GM21360 (cell line): ENCODE measurements around the gene ENPP5.
"Not testable (repeated sequence)": the region's sequence is repeated elsewhere in the genome, so short reads cannot be mapped to it uniquely, and the experiment has no call there.

Experiments used
- ATAC-seq: cut with Tn5 transposase; IDR thresholded peaks from one replicate; pipeline ENCODE4 v1.9.1; 2021; ENCODE audit warnings: mild to moderate bottlenecking, moderate library complexity; ENCODE audit not compliant: unreplicated experiment

ENPP5 gene

DNA sequence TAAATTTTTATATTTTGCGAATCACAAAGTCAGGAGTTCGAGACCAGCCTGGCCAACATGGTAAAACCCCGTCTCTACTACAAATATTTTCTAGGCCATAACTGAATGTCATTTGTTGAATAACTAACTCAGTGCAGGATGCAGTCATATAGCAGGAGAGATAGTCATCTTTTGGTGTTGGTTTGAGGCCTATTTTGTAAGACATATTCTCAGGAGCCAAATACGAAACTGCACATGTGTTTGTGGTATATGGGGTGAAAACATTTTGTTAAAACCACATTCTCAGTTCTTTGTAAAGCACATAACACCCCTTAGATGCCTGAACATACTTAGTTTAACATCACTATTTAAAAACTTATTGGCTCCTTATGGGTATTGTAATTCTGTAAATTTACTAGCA, 4.7 kb upstream of the ENPP5 start:
- ATAC-seq = peak; percentile 67

DNA sequence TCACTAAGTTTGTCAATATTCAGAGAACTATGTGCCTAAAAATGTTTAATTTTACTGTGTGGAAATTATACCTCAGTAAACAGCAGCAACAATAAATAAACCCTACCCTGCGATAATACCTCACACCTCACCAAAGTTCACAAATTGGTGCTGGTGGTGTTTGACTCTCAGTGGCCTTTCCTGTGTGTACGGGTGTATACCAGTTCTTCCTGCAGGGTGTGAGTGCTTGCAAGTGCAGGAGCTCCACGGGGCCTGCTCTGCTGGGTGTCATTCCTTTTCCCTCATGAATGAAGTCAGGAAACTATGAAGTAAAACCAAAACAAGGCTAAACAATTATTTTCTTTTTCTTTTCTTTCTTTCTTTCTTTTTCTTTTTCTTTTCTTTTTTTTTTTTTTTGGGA, 4.1 kb upstream of the ENPP5 start:
- no peak for ATAC-seq

DNA sequence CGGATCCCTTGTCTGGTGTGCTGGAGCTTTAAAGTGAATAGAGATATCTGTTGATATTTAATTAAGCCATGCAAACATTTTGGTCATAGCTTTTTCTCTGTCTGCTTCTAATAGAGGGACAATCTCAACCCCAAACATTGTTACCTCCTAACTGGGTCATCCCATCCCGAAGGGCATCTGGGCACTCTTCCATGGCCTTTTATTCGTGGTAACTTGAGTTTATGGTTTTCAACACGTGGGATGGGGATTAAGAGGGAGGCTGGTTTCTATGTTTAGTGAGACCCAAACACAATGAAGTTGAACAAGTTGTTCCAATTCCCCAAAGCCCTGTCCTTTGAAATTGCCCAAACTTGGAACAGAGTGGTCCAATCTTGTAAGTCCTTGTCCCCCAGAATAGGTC, 1.4 kb upstream of the ENPP5 start:
- no peak for ATAC-seq

DNA sequence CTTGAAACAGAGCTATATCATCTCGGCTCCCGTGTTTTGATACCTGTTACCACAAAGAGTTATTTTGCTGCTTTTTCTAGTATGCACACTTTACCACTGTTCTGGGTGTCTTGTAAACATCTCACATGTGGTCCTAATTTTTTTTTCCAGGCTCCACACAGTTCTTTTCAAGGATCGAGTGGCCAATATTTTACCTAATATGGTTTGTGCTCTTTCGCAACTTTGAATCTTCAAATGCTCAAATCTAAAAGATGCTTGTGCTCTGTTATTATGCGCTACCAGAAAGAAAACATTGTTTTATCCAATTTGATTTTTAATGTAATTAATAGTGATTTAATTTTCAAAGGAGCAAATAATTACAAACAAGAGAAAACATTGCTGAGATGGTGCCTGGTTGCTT, 10.7 kb downstream of the ENPP5 start:
- no peak for ATAC-seq

DNA sequence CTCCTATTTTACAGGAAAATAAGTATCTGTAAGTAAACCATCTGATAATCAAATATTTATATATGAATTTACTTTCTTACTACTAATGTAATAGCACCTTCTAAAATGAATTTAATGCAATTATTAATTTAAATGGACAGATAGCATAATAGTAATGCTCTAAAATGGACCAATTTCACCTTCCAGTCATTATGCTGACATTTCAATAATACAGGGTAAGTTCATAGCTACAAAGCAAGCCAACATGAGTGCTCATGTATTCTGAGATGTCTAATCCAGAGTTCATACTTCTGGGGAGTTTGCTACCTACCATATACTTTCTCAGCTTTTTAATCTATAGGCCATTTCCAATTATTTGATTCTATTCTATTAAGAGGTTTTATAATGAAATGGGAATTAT, 11.6 kb downstream of the ENPP5 start:
- no peak for ATAC-seq

DNA sequence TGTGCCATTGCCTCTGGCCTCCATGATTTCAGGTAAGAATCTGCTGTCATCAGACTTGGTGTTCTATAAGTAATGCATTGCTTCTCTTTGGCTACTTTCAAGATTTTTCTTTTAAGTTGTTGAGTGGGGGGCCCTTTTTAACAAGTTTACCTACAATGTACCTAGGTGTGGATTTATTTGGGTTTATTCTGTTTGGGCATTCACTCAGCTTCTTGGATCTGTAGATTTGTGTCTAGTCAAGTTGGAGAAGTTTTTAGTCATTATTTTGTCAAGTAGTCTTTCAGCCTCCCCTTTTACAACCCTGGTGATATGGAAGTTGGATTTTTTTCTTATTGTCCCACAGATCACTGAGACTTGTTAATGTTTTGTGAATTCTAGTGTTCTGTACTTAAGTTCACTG, 14.1 kb downstream of the ENPP5 start:
- ATAC-seq = no peak

DNA sequence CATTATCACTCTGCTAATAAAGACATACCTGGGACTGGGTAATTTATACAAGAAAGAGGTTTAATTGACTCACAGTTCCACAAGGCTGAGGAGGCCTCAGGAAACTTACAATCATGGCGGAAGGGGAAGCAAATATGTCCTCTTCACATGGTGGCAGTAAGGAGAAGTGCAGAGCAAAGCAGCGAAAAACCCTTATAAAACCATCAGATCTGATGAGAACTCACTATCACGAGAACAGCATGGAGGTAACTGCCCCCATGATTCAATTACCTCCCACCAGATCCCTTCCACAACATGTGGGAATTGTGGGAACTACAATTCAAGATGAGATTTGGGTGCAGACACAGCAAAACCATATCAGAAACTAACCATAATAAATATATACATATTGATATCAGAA, 21.7 kb downstream of the ENPP5 start:
- ATAC-seq = not testable (repeated sequence)

DNA sequence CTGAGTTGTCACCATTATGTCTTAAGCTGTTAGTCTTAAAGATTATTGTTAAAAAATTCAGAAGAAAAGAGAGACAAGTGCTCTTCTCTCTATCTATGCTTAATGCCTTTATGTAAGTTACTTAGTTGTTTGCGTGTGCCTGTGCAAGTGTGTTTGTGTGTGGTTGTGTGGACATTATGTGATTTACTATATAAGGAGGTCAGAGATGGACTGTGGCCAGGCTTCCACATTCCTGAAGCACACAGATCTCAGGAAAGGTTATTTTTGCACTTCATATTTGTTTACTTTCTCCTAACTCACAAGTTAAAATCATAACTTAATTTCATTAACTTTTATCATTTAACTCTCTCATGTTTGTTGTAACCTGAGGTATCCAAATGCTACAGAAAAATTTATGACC, 26.5 kb downstream of the ENPP5 start:
- ATAC-seq = no peak

DNA sequence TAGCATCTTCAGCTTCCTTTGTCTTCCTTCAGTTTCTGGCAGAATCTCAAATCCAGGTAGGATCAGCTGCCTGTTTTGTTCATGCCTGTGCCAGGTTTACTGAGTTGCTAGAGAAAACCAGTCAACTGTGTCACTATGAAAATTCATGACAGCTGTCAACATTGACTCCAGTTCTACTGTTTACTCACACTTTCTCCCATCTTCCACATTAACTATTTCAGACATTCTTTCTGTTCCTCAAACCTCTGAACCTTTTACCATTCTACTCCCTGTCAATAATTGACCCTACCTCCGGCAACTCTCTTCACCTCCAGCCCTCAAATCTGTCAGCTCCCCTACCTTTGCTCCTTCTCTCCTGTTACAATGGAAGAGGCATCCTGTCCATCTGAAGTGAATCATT, 32.5 kb downstream of the ENPP5 start:
- peak; percentile 69 for ATAC-seq

DNA sequence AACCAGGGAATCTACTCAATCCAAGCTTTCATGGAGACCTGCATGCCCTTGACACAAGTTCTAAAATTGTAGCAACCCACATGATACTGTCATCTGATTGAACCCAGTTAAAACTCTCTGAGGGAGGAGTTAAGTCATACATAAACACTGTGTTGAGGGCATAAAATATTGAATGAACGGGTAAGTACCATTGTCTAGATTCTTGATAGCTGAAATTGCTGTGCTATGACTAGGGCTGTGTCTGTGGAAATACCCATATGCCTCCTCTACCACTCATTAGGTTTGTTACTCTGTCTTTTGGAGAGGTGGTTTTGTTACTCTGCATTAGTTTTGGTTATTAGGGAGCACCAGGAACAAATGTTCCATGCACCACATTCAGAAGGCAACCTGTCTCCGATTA, 33.4 kb downstream of the ENPP5 start:
- peak; percentile 59 for ATAC-seq

DNA sequence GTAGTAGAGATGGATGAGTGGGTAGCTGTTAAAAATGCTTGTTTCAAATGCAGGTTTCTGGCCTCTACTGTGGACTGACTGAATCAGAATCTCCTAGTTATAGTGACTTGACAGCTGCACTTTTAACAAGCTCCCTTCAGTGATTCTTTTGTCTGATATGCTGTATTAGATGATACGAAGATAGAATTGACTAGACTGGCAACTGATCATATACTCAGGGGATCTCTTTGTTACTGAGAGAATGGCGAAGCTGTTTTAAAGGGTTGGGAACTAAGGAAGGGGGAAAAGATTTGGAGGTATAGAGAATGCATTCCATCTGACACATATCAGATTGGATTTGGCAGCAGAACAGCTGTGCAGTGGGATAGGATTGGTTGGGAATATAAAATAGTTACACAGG, 33.9 kb downstream of the ENPP5 start:
- no peak for ATAC-seq

DNA sequence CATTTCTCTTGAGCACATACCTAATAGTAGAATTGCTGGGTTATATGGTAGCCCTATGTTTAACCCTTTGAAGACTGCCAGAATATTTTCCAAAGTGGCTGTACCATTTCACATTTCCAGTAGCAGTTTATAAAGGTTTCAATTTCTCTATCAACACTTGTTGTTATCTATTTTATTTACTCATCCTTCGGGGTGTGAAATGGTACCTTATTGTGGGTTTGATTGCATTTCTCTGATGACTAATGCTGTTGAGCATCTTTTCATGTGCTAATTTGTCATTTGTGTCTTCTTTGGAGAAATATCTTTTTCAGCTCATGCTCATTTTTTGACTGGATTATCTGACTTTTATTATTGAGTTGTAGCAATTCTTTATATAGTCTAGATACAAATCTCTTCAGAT, 35.6 kb downstream of the ENPP5 start:
- ATAC-seq = no peak

DNA sequence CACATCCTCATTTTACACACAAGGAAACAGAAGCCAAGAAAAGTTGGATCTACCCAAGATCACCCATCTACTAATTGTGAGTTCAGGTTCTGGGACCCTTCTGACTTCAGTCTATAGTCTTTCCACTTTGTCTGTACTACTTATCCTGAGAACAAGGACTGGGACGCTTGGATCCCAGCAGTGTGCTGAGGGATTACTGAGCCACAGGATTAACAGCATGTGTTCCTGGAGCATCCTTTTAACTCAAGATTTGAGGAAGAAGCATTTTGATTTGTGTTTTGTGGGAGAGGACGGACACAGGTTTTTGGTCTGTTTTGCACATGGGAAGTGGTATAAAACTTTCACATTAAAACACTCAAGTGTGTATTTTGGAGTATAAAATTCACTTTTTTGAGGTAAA, 36.6 kb downstream of the ENPP5 start:
- ATAC-seq = no peak

DNA sequence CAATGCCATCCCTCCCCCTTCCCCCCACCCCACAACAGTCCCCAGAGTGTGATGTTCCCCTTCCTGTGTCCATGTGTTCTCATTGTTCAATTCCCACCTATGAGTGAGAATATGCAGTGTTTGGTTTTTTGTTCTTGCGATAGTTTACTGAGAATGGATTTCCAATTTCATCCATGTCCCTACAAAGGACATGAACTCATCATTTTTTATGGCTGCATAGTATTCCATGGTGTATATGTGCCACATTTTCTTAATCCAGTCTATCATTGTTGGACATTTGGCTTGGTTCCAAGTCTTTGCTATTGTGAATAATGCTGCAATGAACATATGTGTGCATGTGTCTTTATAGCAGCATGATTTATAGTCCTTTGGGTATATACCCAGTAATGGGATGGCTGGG, 39.5 kb downstream of the ENPP5 start:
- not testable (repeated sequence) for ATAC-seq

DNA sequence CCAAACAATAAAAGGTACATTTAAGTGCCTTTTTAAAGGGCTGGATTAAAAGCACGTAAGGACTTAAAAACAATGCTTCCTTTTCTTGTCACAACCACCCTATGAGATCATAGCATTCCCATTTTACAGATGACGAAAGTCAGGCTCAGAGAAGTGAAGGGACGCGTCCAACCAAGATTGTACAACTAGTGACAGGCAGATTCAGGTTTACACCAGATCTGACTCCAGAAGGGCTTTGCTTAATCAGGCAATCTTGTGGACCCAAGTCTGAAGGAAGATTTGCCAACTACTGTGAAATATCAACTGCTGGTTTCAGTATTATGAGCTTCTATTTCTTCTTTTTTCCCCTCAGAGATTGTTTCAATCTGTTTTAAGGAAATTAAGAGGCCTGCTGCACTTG, 40.1 kb downstream of the ENPP5 start:
- no peak for ATAC-seq

DNA sequence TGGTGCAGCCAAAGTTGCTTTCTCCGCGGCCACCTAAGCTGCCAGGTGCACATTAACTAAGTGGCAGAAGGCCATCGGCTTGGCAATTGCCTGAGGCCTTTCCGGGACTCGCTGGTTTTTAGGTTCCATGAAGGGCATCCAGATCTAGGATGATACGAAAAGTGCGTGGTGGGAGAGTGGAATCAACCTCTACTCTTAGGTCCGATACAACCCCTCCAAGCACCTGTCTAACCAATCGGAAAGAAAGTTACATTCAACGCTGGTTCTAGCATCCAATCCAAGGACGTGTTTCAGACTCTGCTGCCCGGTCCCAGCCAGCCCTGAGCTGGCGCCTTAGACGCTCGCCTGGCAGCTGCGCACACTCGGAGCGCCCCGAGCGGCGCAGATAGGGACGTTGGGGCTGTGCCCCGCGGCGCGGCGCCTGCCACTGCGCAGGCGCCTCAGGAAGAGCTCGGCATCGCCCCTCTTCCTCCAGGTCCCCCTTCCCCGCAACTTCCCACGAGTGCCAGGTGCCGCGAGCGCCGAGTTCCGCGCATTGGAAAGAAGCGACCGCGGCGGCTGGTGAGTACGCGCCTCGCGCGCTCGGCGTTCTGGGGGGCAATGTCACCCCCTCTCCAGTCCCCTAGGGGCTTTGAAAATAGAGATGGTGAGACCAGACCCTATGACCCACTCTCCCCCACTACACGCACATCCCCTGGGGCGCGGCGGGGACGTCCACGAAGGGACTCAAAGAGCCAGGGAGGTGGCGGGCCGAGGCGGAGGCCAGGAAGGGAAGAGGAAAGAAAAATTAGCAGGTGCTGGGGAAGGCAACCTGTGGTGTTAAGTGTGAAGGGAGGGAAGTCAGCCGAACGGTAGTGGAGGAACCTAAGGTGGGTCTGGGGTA, 40.9 kb downstream of the ENPP5 start, which contains the start of gene ENPP4:
Gene ENPP4 (plus strand): TSS at position 361 of the 883 bp plus-strand sequence. CDS start 9,595 bp downstream, outside the sequence.
- peak; percentile 97 for ATAC-seq

DNA sequence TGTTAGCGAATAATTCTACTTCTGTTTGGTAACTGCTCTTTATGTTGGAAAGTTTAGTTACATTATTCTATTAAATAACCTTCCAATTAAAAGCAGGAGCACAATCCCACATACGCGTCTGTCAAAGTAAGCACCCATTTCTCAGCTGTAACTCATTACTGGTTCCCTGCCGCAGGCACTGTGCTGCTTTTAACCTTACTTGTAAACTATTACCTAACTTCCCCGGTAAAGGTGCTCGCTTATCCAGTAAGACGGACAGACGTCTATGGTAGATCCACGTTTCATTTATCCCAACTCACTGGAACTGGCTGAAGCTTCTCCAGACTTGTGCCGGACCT, 41.5 kb downstream of the ENPP5 start:
- peak; percentile 1 for ATAC-seq

DNA sequence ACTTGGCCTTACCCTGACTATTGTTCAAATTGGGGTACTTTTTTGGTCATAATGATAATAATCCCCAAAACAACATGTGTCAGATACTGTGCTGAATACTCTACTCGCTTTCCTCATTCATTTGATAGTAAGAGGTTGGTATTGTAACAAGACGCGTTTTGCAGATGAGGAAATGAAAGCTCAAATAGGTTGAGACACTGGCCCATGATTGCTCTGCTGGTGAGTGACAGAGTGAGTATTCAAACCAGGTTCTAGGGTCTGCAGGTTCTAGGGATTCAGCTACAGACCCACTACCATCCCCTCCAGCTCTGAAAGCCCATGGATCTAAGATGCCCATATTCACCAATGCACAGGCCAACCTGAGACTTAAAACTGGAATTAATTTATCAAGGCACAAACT, 42.3 kb downstream of the ENPP5 start:
- no peak for ATAC-seq

DNA sequence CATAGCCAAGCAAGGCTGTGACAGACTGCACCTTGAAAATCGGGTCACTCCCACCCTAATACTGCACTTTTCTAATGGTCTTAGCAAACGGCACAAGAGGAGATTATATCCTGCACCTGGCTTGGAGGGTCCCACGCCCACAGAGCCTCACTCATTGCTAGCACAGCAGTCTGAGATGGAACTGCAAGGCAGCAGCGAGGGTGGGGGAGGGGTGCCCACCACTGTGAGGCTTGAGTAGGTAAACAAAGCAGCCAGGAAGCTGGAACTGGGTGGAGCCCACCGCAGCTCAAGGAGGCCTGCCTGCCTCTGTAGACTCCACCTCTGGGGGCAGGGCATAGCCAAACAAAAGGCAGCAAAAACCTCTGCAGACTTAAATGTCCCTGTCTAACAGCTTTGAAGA, 51.1 kb downstream of the ENPP5 start:
- not testable (repeated sequence) for ATAC-seq

DNA sequence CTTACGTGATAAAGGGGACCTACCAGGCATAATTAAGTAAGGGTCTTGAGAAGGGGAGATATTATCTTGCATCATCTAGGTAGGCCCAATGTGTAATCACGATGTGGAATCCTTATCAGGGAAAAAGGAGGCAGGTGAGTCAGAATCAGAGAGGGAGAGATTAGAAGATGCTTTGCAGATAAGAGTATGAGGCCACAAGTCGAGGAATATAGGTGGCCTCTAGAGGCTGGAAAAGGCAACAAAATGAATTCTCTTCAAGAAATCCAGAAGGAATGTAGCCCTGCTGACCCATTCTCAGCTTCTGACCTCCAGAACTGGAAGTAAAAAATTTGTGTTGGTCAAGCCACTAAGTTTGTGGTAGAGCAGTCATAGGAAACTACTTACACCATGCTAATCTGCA, 51.9 kb downstream of the ENPP5 start:
- ATAC-seq = no peak

DNA sequence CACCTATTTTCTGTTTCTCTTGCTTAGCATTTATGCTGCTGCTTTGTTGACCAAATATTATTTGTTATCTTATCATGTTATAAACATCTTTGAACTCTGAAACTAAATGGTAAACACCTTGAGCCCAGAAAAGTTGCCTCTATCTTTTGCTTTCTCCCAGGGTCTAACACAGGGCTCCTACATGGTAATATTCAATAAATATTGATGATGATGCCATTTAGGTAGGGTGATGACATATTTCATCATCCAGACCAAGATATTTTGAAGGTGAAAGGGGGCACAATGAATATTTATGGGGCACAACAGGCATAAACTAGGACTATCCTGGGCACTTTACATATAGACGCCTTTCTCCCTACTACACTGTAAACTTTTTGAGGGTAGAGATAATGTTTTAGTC, 52.6 kb downstream of the ENPP5 start:
- ATAC-seq = no peak

DNA sequence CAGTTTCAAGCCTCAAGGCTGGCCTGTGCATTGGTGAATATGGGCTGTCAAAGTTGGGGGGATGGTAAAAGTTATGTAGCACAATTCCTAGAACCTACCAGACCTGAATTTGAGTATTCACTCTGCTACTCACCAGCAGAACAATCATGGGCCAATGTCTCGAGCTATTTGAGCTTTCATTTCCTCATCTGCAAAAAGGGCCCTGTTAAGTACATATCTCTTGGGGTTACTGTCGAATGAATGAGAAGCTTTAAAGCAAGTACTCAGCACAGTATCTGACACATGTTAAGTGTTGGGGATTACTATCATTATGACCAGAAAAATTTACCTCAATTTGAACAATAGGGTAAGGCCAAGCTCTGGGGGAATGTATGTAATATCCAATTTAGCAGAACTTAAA, 54.5 kb downstream of the ENPP5 start:
- no peak for ATAC-seq

DNA sequence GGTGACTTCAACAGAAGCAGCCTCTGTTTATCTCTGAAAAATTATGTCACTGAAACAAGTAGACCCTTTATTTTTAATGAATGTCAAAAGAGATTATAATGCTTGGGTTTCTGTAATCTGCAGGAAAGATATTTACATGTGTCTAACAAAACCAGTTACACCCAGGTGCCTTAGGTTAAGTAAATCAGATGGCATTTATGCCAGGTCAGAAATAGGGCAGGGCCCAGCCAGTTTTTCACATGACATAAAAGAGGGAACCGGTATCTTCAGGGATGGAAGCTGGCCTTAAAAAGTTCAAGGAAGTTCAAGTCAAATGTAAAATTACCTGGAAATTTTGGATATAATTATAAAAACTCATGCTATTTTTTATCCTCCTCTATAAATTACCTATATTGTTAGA, 55.1 kb downstream of the ENPP5 start:
- ATAC-seq = no peak
